CD4-positive, alpha-beta T cell treated with Interleukin-2 at 100 ng/mL for 4 hours (primary cell): Measurements from ENCODE around the gene AGAP1.

Experiments
- DNase-seq: peaks from one replicate; pipeline ENCODE4 v3.0.0-alpha.2; 2020; ENCODE audit warnings: low spot score

AGAP1 gene

GRCh38 chr2:235813398-235813797 lies 319.6 kb downstream of the AGAP1 start:
- no peak for DNase-seq

DNA sequence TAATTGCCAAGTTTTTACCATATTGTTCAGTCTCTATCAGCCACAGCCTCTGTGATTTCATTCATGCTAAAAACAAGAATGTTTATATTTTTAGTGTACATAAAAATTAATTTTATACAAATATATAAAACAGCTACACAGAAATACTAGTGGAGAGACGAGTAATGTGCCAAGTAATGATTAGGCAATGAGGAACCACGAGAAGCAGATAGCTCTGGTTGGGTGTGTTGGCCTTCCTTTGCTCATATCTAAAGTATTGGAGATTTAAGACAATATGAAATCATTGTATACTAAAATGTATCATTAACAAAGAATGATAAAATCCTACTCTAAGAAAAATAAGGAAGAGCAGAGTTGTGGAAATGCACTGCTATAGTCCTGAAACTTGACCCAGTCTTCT lies 326.7 kb downstream of the AGAP1 start:
- no peak for DNase-seq

DNA sequence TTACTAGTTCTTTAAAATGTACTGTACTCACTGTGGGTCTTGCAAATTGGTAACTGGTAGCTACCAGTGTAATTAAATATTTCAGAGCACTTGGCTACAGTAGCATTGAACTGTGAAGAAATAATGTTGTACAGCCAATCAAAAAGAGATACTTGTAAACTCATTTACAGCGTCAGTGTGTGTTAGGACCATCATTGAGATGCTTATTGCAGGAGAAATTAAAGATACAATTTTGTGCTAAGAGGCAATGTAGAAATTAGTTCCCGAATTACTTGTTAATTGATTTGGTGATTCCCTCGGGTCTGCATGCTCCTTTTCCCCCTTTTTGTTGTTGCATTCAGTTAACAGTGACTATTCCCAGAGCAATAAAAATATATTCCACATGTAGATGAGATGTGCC lies 330.5 kb downstream of the AGAP1 start:
- no peak for DNase-seq

- DNase-seq = no peak
Measured at GRCh38 chr2:235825946-235826345, 332.1 kb downstream of the AGAP1 start.

DNA sequence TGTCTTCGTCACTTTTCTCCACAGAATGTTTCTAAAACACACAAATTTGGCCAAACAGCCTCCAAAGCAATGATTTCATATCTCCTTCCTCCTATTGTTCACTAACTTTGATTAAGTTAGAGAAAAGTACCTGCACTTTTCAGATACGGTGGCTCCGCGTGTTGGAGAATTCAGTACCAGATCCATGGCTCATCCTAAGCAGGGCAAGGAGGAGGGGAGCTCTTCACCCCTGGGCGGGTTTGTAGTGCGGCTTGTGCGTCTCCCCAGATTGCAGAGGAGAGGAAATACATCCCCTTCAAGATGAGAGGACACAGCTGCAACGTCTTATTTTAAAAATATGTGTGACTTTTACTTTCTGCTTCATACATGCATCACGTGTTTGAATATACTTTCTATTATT lies 333.0 kb downstream of the AGAP1 start:
- DNase-seq = no peak

GRCh38 chr2:235827585-235827992 lies 333.7 kb downstream of the AGAP1 start:
- DNase-seq = no peak

DNA sequence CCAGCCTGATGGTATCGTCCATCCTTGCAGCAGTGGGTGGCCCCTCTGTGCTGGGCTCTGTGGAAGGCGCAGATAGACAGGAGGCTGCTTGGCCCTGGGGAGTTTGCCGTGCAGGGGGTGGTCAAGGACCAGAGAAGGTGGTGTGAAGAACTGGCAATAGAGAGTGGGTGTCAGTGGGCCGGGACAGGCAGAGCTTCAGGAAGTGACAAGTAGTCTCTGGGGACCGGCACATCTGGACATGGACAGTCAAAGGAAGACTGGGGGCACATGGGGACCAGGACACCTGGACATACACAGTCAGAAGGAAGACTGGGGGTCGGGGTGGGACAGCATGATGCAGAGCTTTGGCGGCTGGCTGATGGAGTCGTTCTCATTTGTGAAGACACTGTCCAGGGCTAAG lies 335.9 kb downstream of the AGAP1 start:
- DNase-seq = no peak

- no peak for DNase-seq
Measured at GRCh38 chr2:235831755-235832154, 337.9 kb downstream of the AGAP1 start.

- DNase-seq = no peak
Measured at GRCh38 chr2:235832941-235833340, 339.1 kb downstream of the AGAP1 start.

DNA sequence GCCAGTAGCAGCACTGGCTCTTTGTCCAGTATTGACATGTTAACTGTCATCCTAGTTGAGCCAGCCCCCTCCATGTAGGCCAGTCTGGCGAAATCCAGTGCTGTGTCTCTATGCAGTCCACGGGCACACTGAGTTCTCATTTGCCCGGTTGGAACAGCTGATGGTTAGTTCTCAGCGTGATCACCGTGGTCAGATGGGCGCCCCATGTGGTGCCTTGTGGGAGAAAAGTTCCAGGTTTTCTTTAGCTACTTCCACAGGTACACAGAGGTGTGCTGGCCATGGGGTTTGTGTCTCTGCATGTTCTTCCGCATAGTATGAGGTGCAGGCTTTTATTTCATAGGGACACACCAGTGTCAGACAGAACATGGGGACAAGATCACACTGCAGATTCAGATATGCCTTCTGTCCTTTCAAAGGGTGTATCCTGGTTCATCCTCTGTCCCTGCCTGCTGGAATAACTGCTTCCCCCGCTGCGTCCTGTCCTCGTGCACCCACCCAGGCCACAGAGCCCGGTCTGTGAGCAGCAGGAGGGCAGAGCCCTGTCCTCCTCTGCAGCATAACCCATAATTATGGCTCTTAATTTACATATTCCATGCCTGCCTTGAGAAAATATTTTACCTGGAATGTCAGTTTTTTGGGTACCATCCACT lies 340.3 kb downstream of the AGAP1 start:
- DNase-seq = no peak

DNA sequence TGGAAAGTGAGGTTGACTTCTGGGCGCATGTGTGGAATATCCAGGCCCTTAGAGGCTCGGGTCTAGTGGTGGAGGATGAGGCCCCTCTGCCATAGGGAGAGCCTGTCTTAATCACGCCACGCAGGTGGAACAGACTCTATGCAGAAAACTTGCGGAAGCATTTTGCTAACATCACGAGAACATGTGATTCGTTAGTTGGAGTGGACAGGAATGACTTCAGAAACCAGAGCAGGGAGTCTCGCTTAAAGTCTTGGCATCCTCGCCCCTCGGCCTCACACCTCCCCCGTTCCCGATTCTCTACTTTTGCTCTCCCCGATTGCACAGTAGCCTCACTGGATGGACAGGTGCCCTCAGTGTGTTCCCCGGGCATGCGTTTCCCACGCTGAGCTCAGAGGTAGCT lies 340.9 kb downstream of the AGAP1 start:
- DNase-seq = no peak

GRCh38 chr2:235835810-235836209 lies 342.0 kb downstream of the AGAP1 start:
- DNase-seq = no peak

DNA sequence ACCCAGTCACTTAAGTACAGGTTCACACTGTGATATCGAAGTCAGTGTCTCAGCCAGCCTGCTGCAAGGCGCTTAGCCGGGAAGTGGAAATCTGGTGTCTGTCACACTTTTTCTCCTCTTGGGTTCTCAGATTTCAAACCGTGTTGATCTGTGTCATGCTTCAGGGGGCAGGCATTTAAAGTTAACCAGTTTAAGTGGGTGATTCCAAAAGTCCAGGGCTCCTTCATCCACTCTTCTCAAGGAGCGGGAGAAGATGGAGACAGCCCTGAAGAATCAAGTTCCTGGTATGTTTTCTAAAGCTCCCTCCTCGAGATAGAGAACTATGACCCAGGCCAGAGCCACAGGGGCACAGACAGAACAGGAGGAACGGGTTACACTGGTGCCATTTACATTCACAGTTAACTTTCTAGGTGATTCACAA lies 342.7 kb downstream of the AGAP1 start:
- no peak for DNase-seq

DNA sequence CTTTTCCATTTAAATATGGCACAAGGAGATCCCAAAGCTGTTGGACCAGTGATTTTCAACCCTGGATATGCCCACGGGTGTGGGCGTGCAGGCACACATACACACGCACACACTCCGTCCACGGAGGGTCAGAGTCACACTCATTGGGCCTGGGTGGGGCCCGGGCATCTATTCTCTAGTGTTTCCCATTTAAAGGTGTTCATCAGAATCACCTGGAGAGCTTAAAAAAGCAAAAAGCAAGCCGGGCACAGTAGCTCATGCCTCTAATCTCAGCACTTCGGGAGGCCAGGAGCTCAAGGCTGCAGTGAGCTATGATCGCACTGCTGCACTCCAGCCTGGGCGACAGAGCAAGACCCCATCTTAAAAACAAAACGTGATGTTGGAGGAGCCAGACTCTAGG lies 345.4 kb downstream of the AGAP1 start:
- DNase-seq = no peak

GRCh38 chr2:235839974-235840373 lies 346.1 kb downstream of the AGAP1 start:
- DNase-seq = no peak

DNA sequence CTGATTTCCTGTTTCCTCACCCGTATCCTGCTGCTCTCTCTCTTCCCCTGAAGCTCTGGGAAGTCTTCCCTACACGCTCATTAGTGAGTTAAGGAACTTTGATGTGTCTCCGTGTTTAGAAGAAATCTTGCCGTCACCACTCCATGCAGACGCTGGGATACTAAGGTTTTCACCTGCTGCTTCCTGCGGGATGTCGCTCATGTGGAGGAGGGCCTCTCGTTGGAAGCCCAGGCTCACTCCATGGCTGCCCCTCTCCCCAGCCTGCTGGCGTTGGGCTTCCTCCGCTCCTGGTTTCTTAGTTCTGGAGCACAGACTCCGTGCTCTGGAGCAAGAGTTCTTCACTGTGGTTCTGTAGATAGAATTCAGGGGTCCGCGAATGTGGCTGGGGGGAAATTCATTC lies 348.0 kb downstream of the AGAP1 start:
- no peak for DNase-seq

DNA sequence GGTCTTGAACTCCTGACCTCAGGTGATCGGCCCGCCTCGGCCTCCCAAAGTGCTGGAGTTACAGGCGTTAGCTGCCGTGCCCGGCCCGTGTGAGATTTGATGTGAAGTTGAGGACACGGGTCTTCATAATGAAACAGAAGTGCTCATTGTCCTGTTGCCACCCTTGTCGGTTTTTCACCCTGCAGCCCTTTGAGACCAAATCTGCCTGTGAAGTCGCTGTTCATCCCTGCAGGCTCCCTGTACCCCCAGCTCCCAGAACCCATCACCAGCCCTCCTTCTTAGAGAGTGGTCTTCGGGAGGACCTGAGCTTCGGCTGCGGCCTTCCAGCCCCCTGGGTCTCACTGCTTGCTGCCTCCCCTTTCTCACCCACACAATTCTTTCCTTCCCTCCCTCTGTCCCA lies 349.1 kb downstream of the AGAP1 start:
- DNase-seq = no peak

- no peak for DNase-seq
Measured at GRCh38 chr2:235843591-235844395, 349.9 kb downstream of the AGAP1 start.

- DNase-seq = no peak
Measured at GRCh38 chr2:235844561-235844960, 350.7 kb downstream of the AGAP1 start.

- no peak for DNase-seq
Measured at GRCh38 chr2:235845245-235845644, 351.4 kb downstream of the AGAP1 start.

DNA sequence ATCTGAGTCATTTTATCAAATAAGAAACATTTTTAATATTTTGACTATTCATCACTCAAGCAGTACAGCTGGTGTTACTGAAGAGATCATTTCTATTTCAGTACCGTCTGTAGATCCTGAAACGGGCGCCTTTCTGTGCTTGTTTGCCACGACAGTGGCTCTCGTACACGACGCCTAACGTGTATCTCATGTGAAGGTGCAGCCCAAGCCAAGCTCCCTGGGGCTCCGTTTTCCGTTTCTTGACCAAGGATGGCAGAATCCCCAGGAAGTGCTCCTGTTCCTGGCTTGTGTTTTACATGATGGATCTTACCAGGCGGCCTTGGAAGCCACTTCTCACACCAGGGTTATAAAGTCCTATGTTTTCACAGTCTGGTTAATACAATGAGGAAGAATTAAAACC lies 353.7 kb downstream of the AGAP1 start:
- DNase-seq = no peak

DNA sequence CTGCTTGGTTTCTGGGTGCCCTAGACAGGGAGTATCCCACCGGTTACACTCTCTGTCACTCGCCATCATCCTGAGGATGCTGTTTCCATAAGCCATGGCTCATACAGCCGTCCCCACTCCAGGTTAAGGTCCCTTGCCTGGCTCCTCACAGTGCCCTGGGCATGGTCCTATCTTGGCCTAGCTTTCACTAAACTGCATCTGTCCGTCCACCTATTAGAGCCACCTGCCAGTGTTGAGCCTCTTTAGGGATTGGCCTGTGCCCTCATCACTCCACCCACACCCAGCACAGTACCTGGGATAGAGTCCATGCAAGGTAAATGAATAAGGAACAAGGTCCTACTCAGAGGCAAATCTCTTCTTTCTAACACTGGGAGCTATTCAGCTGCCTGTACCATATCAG lies 354.2 kb downstream of the AGAP1 start:
- DNase-seq = no peak

GRCh38 chr2:235848946-235849345 lies 355.1 kb downstream of the AGAP1 start:
- no peak for DNase-seq

- DNase-seq = no peak
Measured at GRCh38 chr2:235849489-235849888, 355.6 kb downstream of the AGAP1 start.
